ENCODE data around the gene WDR82. TPM values are rescaled to one million over a fixed set of nuclear protein-coding genes. Genes with fewer than 3 reads are reported as not detected.

Gene WDR82
- total RNA-seq, 2 experiments from 2014 or later: 176 to 177 TPM

- intact Hi-C loops (cut with micrococcal nuclease): no loop called here
- no peak for DNase-seq
- no peak overlapping the region for H3K4me3 Mint-ChIP-seq
- no peak overlapping the region for H3K27ac Mint-ChIP-seq
- H3K36me3 Mint-ChIP-seq (ENCODE audit: low read depth): peaks cover 2% of the 10 kb centered on the region
- H3K4me1 Mint-ChIP-seq (ENCODE audit: low read depth): peaks cover 31% of the 10 kb centered on the region
- CTCF ChIA-PET: no interaction called here
- H3K9me3 Mint-ChIP-seq: no peaks in the 10 kb centered on the region
- H3K27me3 Mint-ChIP-seq (ENCODE audit: low read depth): no peaks in the 10 kb centered on the region
Measured at GRCh38 chr3:52303811-52304210, 25.4 kb upstream of the WDR82 start.

GRCh38 chr3:52302426-52303145, 24.1 kb upstream of the WDR82 start:
- DNase-seq: no peak
- no peaks in the 10 kb centered on the region for H3K9me3 Mint-ChIP-seq
- H3K27ac Mint-ChIP-seq: no peak overlapping the region
- H3K27me3 Mint-ChIP-seq (ENCODE audit: low read depth): no peaks in the 10 kb centered on the region
- peaks cover 2% of the 10 kb centered on the region for H3K36me3 Mint-ChIP-seq (ENCODE audit: low read depth)
- H3K4me3 Mint-ChIP-seq: no peak overlapping the region
- CTCF ChIA-PET: interaction anchor here (2.7 kb wide), 1 partner anchor 36 kb away, joined by 11 read pairs; no protein-coding TSS in a partner anchor
- intact Hi-C loops (cut with micrococcal nuclease): no loop called here
- peaks cover 27% of the 10 kb centered on the region for H3K4me1 Mint-ChIP-seq (ENCODE audit: low read depth)

DNA sequence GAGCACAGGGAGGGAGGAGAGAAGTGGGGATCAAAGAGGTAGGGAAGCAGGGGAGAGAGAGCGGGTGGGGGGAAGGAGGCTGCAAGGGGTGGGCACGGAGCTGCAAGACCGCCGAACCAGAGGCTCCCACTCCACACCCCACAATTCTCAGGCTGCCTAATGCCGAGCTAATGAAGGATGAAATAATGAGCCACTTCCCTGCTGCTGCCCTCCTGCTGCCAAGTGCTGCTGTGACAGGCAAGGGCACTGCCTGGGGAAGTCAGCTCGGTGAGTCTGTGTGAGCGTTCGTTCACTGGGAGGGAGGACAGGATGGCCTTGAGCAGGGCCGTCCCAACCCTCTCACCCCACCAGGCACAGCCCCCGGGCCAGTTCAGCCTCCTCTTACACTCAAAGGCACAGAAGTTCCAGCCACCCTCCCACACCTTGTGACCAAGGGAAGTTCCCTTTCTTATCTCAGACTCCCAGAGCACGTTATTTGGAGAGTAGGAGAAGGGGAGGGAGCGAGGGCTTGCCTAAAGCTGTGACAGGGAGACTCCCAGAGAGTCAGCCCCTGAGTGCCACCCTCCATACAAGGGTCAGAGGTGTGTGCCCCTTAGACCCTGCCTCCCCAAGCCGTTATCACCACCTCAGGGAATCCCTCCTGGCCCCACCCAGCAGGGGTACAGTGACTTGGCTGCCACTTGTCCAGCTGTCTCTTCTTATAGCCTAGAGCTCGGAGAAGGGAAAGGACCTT, 21.6 kb upstream of the WDR82 start:
- Mint-ChIP-seq H3K27me3 (ENCODE audit: low read depth) (no peaks in the 10 kb centered on the region), H3K4me3 (no peak overlapping the region), H3K9me3 (no peaks in the 10 kb centered on the region), H3K36me3 (ENCODE audit: low read depth) (no peaks in the 10 kb centered on the region), H3K27ac (no peak overlapping the region), H3K4me1 (ENCODE audit: low read depth) (peaks cover 10% of the 10 kb centered on the region)
- CTCF ChIA-PET: interaction anchor here (0.6 to 2.7 kb wide), 6 partner anchors 17 to 99 kb away, joined by 3 to 11 read pairs (median 4); no protein-coding TSS in a partner anchor
- peak; percentile 24 for DNase-seq
- intact Hi-C loops (cut with micrococcal nuclease): no loop called here

- H3K9me3 Mint-ChIP-seq: no peaks in the 10 kb centered on the region
- no peaks in the 10 kb centered on the region for H3K27me3 Mint-ChIP-seq (ENCODE audit: low read depth)
- H3K27ac Mint-ChIP-seq: no peak overlapping the region
- H3K4me3 Mint-ChIP-seq: no peak overlapping the region
- intact Hi-C loops (cut with micrococcal nuclease): no loop called here
- peaks cover 10% of the 10 kb centered on the region for H3K4me1 Mint-ChIP-seq (ENCODE audit: low read depth)
- CTCF ChIA-PET: interaction anchor here (2.4 kb wide), 1 partner anchor 67 kb away, joined by 5 read pairs; no protein-coding TSS in a partner anchor
- no peak for DNase-seq
- no peaks in the 10 kb centered on the region for H3K36me3 Mint-ChIP-seq (ENCODE audit: low read depth)
Measured at GRCh38 chr3:52299247-52299878, 20.9 kb upstream of the WDR82 start.

DNA sequence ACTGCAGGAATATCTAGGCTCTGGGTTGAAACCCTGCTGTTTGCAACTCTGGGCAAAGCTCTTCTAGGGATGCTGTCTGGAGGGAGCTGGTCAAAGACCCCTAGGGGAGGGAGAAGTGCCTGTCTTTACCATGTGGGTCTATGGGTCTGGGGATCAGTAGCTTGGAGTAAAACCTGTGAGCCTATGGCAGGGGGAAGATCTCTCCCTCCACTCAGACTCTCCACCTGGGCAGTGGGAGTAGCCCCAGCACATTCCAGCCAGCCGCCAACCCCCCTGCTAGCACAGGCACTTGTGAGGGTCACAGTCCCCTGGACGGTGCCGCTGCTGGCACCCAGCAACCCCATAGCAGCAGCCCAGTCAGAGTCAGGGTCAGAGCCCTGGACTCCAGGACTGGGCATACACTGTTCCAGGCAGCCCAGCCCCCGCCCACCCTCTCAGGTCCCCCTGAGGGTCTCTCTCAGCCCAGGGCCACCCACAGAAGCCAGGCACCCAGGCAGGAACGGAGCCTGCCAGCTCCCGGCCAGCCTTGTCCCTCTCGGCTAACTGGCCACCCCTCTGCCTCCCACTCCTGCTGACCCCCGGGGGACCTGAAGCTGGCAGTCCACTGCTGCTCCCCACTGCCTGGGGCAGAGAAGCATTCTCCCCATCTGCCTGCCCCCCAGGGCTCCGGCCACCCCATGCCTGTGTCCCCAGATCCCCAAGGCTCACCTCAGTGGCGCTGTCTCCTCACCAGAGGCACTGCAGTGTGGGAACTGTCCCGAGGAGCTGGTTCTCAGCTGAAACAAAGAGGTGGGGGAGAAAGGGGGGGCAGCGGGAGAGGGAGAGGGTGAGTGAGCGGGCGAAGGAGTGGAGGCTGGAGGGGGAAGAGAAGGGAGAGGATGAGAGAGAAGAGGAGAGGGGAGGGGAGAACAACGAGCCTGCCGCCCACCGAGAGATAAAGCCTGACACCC, 20.0 kb upstream of the WDR82 start:
- peaks cover 10% of the 10 kb centered on the region for H3K4me1 Mint-ChIP-seq (ENCODE audit: low read depth)
- CTCF ChIA-PET: interaction anchor here (1.0 to 3.5 kb wide), 3 partner anchors 16 to 41 kb away, joined by 4 to 25 read pairs (median 4); no protein-coding TSS in a partner anchor
- H3K27me3 Mint-ChIP-seq (ENCODE audit: low read depth): no peaks in the 10 kb centered on the region
- intact Hi-C loops (cut with micrococcal nuclease): no loop called here
- no peak overlapping the region for H3K27ac Mint-ChIP-seq
- H3K9me3 Mint-ChIP-seq: no peaks in the 10 kb centered on the region
- no peak for DNase-seq
- H3K36me3 Mint-ChIP-seq (ENCODE audit: low read depth): no peaks in the 10 kb centered on the region
- no peak overlapping the region for H3K4me3 Mint-ChIP-seq

DNA sequence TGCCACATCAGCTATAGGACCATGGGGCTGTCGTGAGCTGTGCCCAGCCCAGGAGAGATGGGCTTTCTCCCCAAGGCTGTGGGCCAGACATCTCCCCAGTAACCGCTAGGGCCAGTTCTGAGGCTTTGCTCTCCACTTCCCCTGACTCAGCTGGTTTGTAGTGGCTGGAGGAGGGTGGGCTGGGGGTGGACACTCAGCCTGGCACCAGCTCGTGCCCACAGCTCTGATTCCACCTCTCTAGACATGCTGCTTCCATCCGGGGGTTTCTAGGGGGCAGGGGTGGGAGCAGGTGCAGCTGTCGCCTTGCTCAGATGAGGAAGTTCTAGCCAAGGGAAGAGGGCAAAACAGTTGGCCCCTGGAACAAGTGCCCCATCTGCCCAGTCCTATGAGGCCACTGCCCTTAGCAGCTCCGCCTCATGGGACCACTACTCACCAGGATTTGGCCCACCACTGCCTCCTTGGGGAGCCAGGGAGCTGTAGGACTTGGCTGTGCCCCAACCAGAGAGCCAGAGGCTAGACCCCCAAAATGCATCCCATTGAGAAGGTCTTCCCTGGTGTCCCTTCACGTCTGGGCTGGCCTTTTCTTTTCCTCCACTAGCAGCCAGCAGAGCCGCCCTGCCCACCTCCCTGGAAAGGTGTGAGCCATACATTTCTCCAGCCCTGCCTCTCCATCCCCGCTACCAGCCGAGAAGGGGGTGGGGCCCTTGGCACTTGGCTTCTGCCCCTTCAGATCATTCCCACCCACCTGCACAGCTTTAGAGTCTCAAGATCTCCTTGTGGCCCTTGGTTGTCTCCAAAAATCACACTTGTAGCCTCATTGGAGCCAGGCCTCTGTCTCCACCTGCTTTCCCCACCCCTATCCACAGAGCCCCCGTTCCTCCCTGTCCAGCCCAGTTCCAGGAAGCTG, 19.0 kb upstream of the WDR82 start:
- Mint-ChIP-seq H3K4me1 (ENCODE audit: low read depth) (peaks cover 10% of the 10 kb centered on the region), H3K27me3 (ENCODE audit: low read depth) (no peaks in the 10 kb centered on the region), H3K4me3 (no peak overlapping the region), H3K9me3 (no peaks in the 10 kb centered on the region), H3K36me3 (ENCODE audit: low read depth) (no peaks in the 10 kb centered on the region), H3K27ac (no peak overlapping the region)
- CTCF ChIA-PET: interaction anchor here (0.7 to 3.5 kb wide), 4 partner anchors 40 to 131 kb away, joined by 3 to 25 read pairs (median 4); no protein-coding TSS in a partner anchor
- intact Hi-C loops (cut with micrococcal nuclease): no loop called here
- DNase-seq: no peak

- intact Hi-C loops (cut with micrococcal nuclease): no loop called here
- H3K27me3 Mint-ChIP-seq (ENCODE audit: low read depth): no peaks in the 10 kb centered on the region
- H3K36me3 Mint-ChIP-seq (ENCODE audit: low read depth): peaks cover 5% of the 10 kb centered on the region
- no peaks in the 10 kb centered on the region for H3K9me3 Mint-ChIP-seq
- DNase-seq: no peak
- no peak overlapping the region for H3K27ac Mint-ChIP-seq
- no peak overlapping the region for H3K4me3 Mint-ChIP-seq
- CTCF ChIA-PET: interaction anchor here (1.4 to 3.5 kb wide), 2 partner anchors 12 to 44 kb away, joined by 3 to 25 read pairs; no protein-coding TSS in a partner anchor
- peaks cover 15% of the 10 kb centered on the region for H3K4me1 Mint-ChIP-seq (ENCODE audit: low read depth)
Measured at GRCh38 chr3:52295671-52296208, 17.3 kb upstream of the WDR82 start.

DNA sequence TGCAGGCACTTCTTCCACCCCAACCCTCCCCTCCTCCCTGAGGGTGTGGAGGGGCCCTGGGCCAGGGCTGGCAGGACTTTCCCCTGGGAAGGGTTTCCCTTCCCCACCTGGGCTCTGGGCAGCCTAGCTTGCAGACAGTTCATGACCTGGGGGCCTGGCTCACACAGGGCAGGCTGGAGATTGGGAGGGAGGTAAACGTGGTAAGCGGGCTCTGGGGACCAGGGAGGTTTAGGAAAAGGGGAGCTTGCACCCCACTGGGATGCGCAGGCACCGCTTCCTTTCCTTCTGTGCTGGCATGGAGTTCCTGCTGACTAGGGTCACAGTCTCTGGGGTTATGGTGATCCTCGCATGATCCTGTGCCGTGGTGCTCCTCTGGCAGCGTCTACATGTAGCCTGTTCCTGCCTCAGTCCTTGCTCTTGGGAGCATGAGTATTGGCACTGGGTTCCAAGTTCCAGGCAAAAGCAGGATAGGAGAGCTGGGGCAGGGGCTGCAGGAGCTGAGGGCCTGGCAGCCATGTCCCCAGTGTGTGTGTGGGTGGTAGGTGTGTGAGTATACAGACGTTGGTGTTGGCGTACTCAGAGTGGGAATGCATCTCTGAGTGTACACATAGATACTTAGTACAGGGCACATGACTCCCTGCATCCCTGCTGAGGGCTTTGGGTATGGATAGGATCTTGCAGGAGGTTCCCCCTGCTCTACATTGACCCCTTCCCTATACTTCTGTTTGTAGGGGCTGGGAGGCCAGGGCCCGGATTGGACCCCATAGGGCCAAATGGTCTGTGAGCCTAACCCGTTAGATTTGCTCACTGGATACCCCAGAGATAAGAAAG, 16.1 kb upstream of the WDR82 start:
- CTCF ChIA-PET: interaction anchor here (1.4 to 1.9 kb wide), 2 partner anchors 13 to 44 kb away, joined by 3 to 8 read pairs; no protein-coding TSS in a partner anchor
- Mint-ChIP-seq H3K4me1 (ENCODE audit: low read depth) (peaks cover 13% of the 10 kb centered on the region), H3K36me3 (ENCODE audit: low read depth) (peaks cover 5% of the 10 kb centered on the region), H3K4me3 (no peak overlapping the region), H3K9me3 (no peaks in the 10 kb centered on the region), H3K27ac (no peak overlapping the region), H3K27me3 (ENCODE audit: low read depth) (no peaks in the 10 kb centered on the region)
- intact Hi-C loops (cut with micrococcal nuclease): no loop called here
- no peak for DNase-seq

DNA sequence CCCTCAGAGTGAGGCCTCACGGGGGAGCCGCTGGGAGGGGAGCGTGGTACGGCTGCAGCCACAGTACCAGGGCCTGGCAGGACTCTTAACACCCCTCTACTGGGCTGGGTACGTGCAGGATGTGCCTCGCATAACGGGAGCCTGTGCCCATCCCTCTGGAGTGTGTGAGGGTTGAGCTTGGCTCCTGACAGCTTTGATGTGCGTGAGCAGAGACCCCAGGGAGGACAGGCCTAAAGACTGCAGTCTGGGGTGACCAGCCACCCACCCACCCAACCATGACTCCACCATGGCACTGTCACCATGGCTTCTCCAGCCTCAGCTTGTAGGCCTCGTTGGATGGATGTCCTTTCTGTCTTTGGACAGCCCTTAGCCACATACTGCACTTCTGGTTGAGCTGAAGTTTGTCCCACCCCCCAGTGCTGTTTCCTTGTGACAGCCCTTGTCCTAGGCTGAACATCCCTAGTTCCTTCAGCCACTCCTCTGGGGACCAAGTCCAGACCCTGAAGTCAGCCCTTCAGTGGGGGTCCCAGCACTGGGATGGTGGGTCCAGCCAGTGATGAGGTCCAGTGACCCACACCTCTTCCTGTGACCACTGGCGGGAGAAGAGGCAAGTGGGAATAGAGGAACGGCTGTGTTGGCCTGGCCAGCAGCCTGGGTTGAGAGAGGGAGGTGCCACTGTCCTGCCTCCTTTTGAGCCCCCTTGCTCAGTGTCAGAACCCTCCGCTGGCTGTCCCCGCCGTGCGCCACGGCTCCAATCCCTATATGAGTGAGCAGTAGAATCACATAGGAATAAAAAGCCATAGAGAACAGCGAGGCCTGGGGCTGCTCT, 15.3 kb upstream of the WDR82 start:
- Mint-ChIP-seq H3K36me3 (ENCODE audit: low read depth) (peaks cover 5% of the 10 kb centered on the region), H3K4me3 (no peak overlapping the region), H3K4me1 (ENCODE audit: low read depth) (peaks cover 16% of the 10 kb centered on the region), H3K27me3 (ENCODE audit: low read depth) (no peaks in the 10 kb centered on the region), H3K9me3 (no peaks in the 10 kb centered on the region), H3K27ac (no peak overlapping the region)
- CTCF ChIA-PET: interaction anchor here (1.9 kb wide), 1 partner anchor 45 kb away, joined by 8 read pairs; no protein-coding TSS in a partner anchor
- no peak for DNase-seq
- intact Hi-C loops (cut with micrococcal nuclease): no loop called here

All from activated naive CD4-positive, alpha-beta T cell treated with anti-CD3 and anti-CD28 coated beads for 36 hours (primary cell).